Measurements from ENCODE around the gene ADAT3.

ADAT3 gene

GRCh38 chr19:1936916-1937610, 31.9 kb downstream of the ADAT3 start:
- no peak for DNase-seq (ENCODE audit: low read depth in 2 of 3, low spot score in 2 of 3)

- no peak for DNase-seq (ENCODE audit: low read depth in 2 of 3, low spot score in 2 of 3)
Measured at GRCh38 chr19:1938071-1938470, 32.9 kb downstream of the ADAT3 start.

GRCh38 chr19:1941146-1942077, 36.2 kb downstream of the ADAT3 start, which contains the start of gene CSNK1G2:
Gene CSNK1G2, plus strand, starts transcription at chr19:1941172. Its CDS starts 28,601 bp downstream, at chr19:1969773.
- DNase-seq (ENCODE audit: low read depth in 2 of 3, low spot score in 2 of 3) = no peak

- peak; percentile 40 to 71 (median 45) for DNase-seq (ENCODE audit: low read depth in 2 of 3, low spot score in 2 of 3)
Measured at GRCh38 chr19:1942078-1942933, 37.1 kb downstream of the ADAT3 start.

- no peak for DNase-seq (ENCODE audit: low read depth in 2 of 3, low spot score in 2 of 3)
Measured at GRCh38 chr19:1942934-1943555, 37.8 kb downstream of the ADAT3 start.

GRCh38 chr19:1943661-1944087, 38.5 kb downstream of the ADAT3 start:
- DNase-seq (ENCODE audit: low read depth in 2 of 3, low spot score in 2 of 3) = no peak

GRCh38 chr19:1944088-1944915, 39.1 kb downstream of the ADAT3 start:
- no peak for DNase-seq (ENCODE audit: low read depth in 2 of 3, low spot score in 2 of 3)

- DNase-seq (ENCODE audit: low read depth in 2 of 3, low spot score in 2 of 3) = no peak
Measured at GRCh38 chr19:1944916-1945561, 39.8 kb downstream of the ADAT3 start.

- DNase-seq (ENCODE audit: low read depth in 2 of 3, low spot score in 2 of 3) = no peak
Measured at GRCh38 chr19:1945899-1946298, 40.7 kb downstream of the ADAT3 start.

- no peak for DNase-seq (ENCODE audit: low read depth in 2 of 3, low spot score in 2 of 3)
Measured at GRCh38 chr19:1947651-1948209, 42.5 kb downstream of the ADAT3 start.

- DNase-seq (ENCODE audit: low read depth in 2 of 3, low spot score in 2 of 3) = no peak
Measured at GRCh38 chr19:1949304-1950101, 44.3 kb downstream of the ADAT3 start.

GRCh38 chr19:1950640-1951039, 45.4 kb downstream of the ADAT3 start:
- no peak for DNase-seq (ENCODE audit: low read depth in 2 of 3, low spot score in 2 of 3)

GRCh38 chr19:1952635-1953034, 47.4 kb downstream of the ADAT3 start:
- DNase-seq (ENCODE audit: low read depth in 2 of 3, low spot score in 2 of 3) = no peak

GRCh38 chr19:1953037-1953436, 47.8 kb downstream of the ADAT3 start:
- no peak for DNase-seq (ENCODE audit: low read depth in 2 of 3, low spot score in 2 of 3)

- DNase-seq (ENCODE audit: low read depth in 2 of 3, low spot score in 2 of 3) = no peak
Measured at GRCh38 chr19:1953441-1954094, 48.4 kb downstream of the ADAT3 start.

- DNase-seq (ENCODE audit: low read depth in 2 of 3, low spot score in 2 of 3) = no peak
Measured at GRCh38 chr19:1954532-1954933, 49.3 kb downstream of the ADAT3 start.

Measured in activated CD8-positive, alpha-beta memory T cell treated with anti-CD3 and anti-CD28 coated beads for 48 hours (primary cell).